BJ (cell line): ENCODE data around the gene RFX4. TPM values are rescaled to one million over a fixed set of nuclear protein-coding genes. Genes with fewer than 3 reads are reported as not detected.

Experiments used
- CTCF ChIA-PET: fragments of 350-600 bp; formaldehyde crosslinking; extraction: SDS; loops from one replicate; lab custom pipeline; 2021; ENCODE audit warnings: antibody characterized with exemption, inconsistent platforms; lab: Yijun Ruan, JAX
- POLR2A ChIA-PET: fragments of 300-600 bp; sonication (Branson Sonifier 250); formaldehyde crosslinking; extraction: SDS; loops from one replicate; lab custom pipeline; 2021; ENCODE audit warnings: antibody characterized with exemption; lab: Charles Lee
- DNase-seq: peaks from one replicate; pipeline ENCODE4 v3.0.0-alpha.2; 2011; ENCODE audit warnings: low read depth
- H3K27me3 ChIP-seq: 2 replicates; pipeline ENCODE4 v1.6.0; 2011; ENCODE audit warnings: low read length; ENCODE audit not compliant: control insufficient read depth, insufficient read depth
- H3K36me3 ChIP-seq: 2 replicates; pipeline ENCODE4 v1.5.1; 2011; ENCODE audit warnings: low read length; ENCODE audit not compliant: control insufficient read depth, insufficient read depth
- H3K4me3 ChIP-seq: 2 replicates; pipeline ENCODE4 v1.5.1; 2011; ENCODE audit warnings: low read depth, mild to moderate bottlenecking, control low read depth, low read length
- polyA plus RNA-seq: library from polyadenylated mRNA; depleted of rRNA; stranded (reverse); fragments of >200 nt; gene quantifications from 2 replicates; pipeline ENCODE4 v1.2.3, GENCODE V29; 2011
- TF ChIP-seq, protein P1 (sequence below): IDR thresholded peaks from 2 replicates; pipeline ENCODE4 v1.5.1; 2011; ENCODE audit warnings: low read depth, mild to moderate bottlenecking, control low read depth, inconsistent platforms, low read length, moderate library complexity; ENCODE audit not compliant: insufficient read depth

RFX4 gene
- polyA plus RNA-seq, 1 experiment, result not detected

DNA sequence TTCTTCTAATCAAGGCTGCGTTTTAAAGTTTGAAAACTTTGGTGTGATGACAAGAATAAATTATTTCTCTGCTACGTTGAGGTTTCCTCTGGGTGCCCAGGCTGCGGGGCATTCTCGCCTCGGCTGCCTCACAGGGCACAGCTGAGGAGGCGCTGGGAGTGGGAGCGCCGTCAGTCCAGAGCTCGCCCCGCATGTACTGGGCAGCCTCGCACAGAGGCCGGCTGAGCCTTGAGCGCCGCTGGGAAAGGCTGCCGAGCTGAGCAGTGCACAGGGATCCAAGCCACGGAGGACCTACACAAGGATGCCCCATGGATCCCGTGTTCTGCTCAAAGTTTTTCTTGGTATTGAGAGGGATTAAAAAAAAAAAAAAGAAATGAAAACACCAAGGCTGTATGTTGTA, 11.6 kb downstream of the RFX4 start:
- POLR2A ChIA-PET, result no interaction called here
- H3K36me3 ChIP-seq, result no peaks in the 10 kb centered on the region
- TF ChIP-seq, protein P1, sequence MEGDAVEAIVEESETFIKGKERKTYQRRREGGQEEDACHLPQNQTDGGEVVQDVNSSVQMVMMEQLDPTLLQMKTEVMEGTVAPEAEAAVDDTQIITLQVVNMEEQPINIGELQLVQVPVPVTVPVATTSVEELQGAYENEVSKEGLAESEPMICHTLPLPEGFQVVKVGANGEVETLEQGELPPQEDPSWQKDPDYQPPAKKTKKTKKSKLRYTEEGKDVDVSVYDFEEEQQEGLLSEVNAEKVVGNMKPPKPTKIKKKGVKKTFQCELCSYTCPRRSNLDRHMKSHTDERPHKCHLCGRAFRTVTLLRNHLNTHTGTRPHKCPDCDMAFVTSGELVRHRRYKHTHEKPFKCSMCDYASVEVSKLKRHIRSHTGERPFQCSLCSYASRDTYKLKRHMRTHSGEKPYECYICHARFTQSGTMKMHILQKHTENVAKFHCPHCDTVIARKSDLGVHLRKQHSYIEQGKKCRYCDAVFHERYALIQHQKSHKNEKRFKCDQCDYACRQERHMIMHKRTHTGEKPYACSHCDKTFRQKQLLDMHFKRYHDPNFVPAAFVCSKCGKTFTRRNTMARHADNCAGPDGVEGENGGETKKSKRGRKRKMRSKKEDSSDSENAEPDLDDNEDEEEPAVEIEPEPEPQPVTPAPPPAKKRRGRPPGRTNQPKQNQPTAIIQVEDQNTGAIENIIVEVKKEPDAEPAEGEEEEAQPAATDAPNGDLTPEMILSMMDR, result no peak
- CTCF ChIA-PET, result no interaction called here
- no peak for DNase-seq
- no peak overlapping the region for H3K4me3 ChIP-seq
- H3K27me3 ChIP-seq, result peaks cover 6% of the 10 kb centered on the region

DNA sequence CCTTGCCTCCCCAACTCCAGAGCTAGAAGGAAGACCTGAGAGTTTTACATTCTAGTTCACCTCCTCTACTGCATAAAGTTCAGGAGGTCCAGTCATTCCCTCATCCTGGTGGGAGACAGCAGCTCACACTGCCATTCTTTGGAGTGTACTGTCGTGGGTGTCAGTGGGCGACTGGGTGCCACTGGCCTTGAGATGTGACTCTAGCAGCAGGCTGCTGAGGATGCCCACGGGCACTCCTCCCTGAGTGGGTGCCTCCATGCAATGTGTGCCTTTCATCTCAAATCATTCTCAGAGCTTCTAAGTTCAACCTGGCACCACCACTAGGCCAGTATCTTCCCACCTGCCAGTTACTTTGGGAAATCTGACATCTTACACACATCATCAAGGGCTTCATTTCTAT, 12.5 kb downstream of the RFX4 start:
- peaks cover 6% of the 10 kb centered on the region for H3K27me3 ChIP-seq

DNA sequence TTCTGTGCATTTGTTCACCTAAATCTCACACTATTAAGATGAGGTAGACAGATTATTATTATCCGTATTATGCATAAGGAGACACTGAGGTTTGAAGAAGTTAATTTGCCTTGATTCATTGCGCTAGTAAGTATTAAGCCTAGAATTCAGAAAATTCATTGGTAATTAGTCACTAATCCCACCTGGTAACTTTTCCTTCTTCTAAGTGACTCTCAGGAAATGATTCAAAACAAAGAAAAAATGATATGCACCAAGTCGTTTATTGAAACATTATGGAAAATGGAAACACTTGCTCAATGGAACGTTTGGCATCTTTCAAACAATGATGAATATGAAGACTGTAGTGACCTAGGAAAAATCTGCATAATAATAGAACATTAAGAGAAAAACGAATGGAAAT, 15.2 kb downstream of the RFX4 start:
- ChIA-PET POLR2A (no interaction called here), CTCF (no interaction called here)
- Histone ChIP-seq H3K4me3 (no peak overlapping the region), H3K36me3 (no peaks in the 10 kb centered on the region), H3K27me3 (peaks cover 4% of the 10 kb centered on the region)
- no peak for DNase-seq
- TF ChIP-seq, protein P1, result no peak

More for the DNA sequence above, 12.5 kb downstream of the RFX4 start:
- ChIA-PET POLR2A (no interaction called here), CTCF (interaction anchor here (1.3 kb wide), 1 partner anchor 12 kb away, joined by 3 read pairs; no protein-coding TSS in a partner anchor)
- TF ChIP-seq, protein P1, result no peak
- Histone ChIP-seq H3K36me3 (no peaks in the 10 kb centered on the region), H3K4me3 (no peak overlapping the region)
- DNase-seq, result no peak

DNA sequence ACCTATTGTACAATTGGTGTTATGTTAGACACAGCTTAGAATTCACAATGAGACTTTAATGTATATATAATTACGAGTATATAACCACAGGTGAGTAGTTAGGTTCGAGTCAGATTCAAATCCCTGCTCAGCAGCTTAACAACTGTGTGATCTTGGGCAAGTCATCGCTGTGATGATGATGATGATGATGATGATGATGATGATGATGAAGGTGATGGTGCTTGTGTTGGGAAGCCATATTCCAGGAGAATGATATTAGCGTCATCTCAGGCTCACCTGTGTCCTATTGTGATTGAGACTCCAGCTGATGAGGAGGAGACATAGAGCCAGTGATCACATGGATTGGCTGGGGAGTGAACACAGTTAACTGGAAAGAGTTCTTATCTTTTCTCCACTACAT, 16.5 kb downstream of the RFX4 start:
- CTCF ChIA-PET, result no interaction called here
- TF ChIP-seq, protein P1, result no peak
- DNase-seq, result no peak

DNA sequence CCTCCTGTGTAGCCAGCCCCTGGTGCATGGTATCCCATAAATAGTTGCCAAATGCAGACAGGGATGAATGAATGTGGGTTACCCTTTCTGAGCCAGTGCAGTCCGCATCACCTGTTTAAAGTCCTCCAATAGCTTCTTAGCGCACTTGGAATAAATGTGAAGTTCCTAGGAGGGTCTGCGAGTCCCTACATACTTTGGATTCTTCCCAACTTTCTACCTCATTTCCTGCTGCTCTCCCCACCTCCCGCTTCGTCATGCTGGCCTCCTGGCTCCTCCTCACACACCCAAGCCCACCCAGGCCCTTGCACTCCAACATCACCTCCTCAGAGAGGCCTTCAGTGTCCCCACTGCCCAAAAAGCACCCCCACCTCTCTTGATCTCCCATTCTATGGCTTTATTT, 17.7 kb downstream of the RFX4 start:
- ChIA-PET POLR2A (no interaction called here), CTCF (no interaction called here)
- no peak overlapping the region for H3K4me3 ChIP-seq
- DNase-seq, result no peak
- H3K27me3 ChIP-seq, result no peaks in the 10 kb centered on the region; the same call in none of the 2 replicates
- no peaks in the 10 kb centered on the region for H3K36me3 ChIP-seq
- TF ChIP-seq, protein P1, result no peak

More for the DNA sequence above, 16.5 kb downstream of the RFX4 start:
- Histone ChIP-seq H3K4me3 (no peak overlapping the region), H3K27me3 (peaks cover 4% of the 10 kb centered on the region), H3K36me3 (no peaks in the 10 kb centered on the region)
- POLR2A ChIA-PET, result no interaction called here
